Left colon (tissue), 2 donors: Measurements from ENCODE around the gene PLEKHA6. TPM values are rescaled to one million over a fixed set of nuclear protein-coding genes. Genes with fewer than 3 reads are reported as not detected.
A peak's percentile ranks its signal among the peaks of the same experiment; 100 is the strongest.
"Not testable (repeated sequence)": the region's sequence is repeated elsewhere in the genome, so short reads cannot be mapped to it uniquely, and the experiment has no call there.

Source experiments
- ATAC-seq: fragments of 200-7000 bp; cut with Tn5 transposase; one replicate; pipeline ENCODE4 v1.9.1; 2020; ENCODE audit warnings: mild to moderate bottlenecking, moderate library complexity
- DNase-seq, 2 donors: peaks; one replicate each; pipeline ENCODE4 v3.0.0-alpha.2; 2020
- intact Hi-C, 2 donors: fragments of 100-400 bp; cut with DNase I in 1 of 2; cut with micrococcal nuclease in 1 of 2; formaldehyde crosslinking; loops; one replicate each; pipeline versions ENCODE4 v1.11.2 to v1.14.0; 2022; cut with DNase I, micrococcal nuclease
- total RNA-seq, 2 donors: library from RNA; stranded (reverse); fragmentation: NEBNext Ultra II Directional; extraction: Animal tissue kit (Norgen Biotek cat#: 25700); gene quantifications; one replicate each; pipeline ENCODE4 v1.2.1, GENCODE V29; 2021
- donor health status: DM: no; HTN: no; CAD: no.
- donor health status: DM: yes; HTN: yes; CAD: no.

Gene PLEKHA6
- total RNA-seq, 2 donors from 2014 or later, result 110 to 131 TPM

- DNase-seq (no peak), ATAC-seq (no peak)
- intact Hi-C loops, result no loop called here
Measured at GRCh38 chr1:204343247-204343646, 16.5 kb downstream of the PLEKHA6 start.

GRCh38 chr1:204342310-204342709, 17.4 kb downstream of the PLEKHA6 start:
- DNase-seq, result no peak
- intact Hi-C loops, result no loop called here
- no peak for ATAC-seq

DNA sequence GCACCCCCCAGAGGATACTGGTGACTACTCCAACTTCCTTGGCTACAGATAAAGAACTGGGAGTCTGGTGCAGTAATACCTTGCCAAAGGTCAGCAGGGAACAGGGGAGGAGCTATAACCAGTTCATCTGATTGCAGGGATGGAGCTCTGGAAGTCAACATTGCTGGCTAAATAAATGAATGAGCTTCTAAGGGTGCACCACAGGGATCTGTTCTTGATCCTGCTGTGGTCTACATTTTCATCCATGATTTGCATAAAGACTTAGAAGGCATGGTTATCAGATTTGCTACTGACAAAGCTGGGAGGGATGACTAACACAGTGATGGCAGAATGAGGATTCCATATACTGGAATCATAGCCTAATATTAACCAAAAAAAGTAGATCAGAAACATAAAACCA, 18.3 kb downstream of the PLEKHA6 start:
- intact Hi-C loops, result no loop called here
- peak in 1 of 2 donors; percentile 64 for DNase-seq
- peak; percentile 71 for ATAC-seq

DNA sequence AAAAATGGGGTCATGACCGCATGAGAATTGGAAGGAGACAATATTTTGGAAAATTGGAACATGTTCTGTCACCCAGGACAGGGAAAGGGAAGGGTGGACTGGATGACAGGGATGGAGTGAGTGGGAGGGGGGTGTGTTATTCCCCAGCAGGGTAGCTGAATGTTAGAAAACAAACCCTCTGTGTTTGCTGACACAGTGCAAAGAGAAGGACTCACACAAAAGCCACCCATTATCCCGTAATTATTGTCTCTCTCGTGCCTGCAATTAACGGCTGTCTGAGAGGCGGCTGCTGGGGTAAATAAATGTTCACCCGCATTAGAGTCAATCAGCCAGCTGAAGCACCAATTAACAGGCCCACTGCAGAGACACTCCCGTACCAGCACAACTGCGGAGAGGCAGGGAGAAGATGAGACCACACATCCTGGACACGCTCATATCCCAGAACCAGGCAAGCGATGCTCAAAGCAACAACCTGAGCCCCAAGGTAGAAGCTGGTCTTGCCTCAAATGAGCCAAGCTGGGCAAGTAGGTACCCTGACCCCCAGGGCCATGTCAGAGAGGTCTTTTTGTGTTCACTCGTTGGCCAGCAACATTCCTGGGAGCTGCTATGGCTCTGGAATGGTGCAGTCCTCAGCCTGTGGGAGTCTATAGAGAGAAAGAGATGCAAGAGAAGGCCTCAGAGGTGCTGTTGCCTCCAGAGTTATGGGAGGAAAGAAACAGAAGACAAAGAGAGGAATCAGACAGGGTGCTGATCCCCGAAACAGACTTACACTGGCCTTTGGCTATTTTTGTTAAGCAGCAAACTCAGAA, 19.4 kb downstream of the PLEKHA6 start:
- DNase-seq, result no peak
- ATAC-seq, result peak; percentile 7

DNA sequence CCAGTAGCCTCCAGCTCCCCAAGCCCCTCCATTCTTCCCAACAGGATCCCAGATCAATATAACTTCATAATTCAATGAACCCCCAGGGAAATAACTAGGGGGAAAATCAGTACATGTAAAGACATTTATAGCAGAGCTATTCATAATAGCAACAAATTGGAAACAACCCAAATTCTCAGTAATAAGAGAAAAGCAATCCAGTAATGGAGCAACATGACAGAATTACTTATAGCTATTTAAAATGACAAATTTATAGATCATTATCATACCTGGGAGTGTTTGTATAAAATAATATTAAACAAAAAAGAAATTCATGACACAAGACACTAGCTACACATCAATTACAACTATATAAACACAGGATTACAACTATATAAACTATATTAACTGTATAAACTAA, 20.2 kb downstream of the PLEKHA6 start:
- intact Hi-C loops, result no loop called here
- ATAC-seq (no peak), DNase-seq (no peak)

More for the DNA sequence above, 19.4 kb downstream of the PLEKHA6 start:
- intact Hi-C loops, result no loop called here

DNA sequence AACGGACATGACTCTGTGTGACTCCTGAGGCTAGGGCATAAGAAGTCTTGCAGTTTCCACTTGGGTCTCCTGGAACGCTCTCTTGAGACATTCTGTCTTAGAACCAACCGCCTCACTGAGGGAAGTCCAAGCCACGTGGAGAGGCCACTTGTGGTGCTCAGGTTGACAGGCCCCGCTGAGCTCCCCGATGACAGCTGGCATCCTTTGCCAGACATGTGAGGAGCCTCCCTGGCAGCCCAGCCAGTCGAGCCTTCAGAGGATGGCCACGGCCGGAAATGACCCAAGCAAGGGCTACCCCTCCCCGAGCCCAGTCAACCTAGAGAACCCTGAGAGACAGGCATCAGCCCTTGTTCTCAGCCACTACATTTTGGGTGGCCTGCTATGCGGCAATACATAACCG, 20.7 kb downstream of the PLEKHA6 start:
- ATAC-seq (no peak), DNase-seq (no peak)
- intact Hi-C loops, result no loop called here

DNA sequence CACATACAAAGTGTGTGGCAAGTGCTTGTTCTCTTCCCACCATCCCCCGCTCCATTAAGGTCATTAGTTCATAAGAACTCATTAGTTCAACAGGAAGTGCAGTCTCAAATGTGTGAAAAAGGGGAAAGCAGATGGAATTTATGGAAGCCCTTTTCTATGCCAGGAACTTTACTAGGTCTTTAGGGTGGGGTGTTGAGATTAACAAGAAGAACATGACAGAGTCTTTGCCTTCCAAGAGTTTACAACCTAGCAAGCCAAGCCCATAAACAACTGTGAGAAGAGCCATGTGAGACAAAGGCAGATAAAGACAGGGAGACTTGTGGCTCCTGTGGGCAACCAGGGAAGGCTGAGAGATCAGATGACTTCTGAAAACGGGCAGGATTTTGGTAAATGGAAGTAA, 21.4 kb downstream of the PLEKHA6 start:
- no peak for DNase-seq
- peak; percentile 77 for ATAC-seq
- intact Hi-C loops, result no loop called here

DNA sequence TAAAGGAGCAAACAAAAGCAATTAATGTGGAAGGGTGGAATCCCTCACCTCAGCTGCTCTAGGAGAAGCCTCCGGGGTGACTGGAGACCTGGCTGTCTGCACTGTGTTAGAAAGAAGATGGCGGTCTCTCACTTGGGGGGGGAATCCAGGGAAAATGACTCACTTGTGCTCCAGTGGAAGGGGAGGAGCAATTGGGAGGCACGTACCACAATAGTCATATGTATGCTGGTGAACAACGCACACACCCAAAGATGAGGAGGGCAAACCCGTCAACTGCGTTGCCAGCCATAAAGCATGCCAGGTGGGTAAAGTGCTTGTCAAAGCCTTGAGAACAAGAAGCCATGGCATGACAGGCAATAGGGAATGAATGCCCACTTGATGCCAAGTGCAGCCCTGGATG, 22.1 kb downstream of the PLEKHA6 start:
- intact Hi-C loops, result no loop called here
- DNase-seq, result peak; percentile 34 to 68
- peak; percentile 59 for ATAC-seq

GRCh38 chr1:204337036-204337429, 22.7 kb downstream of the PLEKHA6 start:
- DNase-seq (no peak), ATAC-seq (no peak)
- intact Hi-C loops, result no loop called here

- ATAC-seq, result no peak
- no peak for DNase-seq
- intact Hi-C loops, result no loop called here
Measured at GRCh38 chr1:204336421-204337035, 23.2 kb downstream of the PLEKHA6 start.

- intact Hi-C loops, result no loop called here
- ATAC-seq (no peak), DNase-seq (no peak)
Measured at GRCh38 chr1:204335533-204335932, 24.2 kb downstream of the PLEKHA6 start.

GRCh38 chr1:204335085-204335484, 24.6 kb downstream of the PLEKHA6 start:
- DNase-seq, result no peak
- no peak for ATAC-seq
- intact Hi-C loops, result no loop called here

DNA sequence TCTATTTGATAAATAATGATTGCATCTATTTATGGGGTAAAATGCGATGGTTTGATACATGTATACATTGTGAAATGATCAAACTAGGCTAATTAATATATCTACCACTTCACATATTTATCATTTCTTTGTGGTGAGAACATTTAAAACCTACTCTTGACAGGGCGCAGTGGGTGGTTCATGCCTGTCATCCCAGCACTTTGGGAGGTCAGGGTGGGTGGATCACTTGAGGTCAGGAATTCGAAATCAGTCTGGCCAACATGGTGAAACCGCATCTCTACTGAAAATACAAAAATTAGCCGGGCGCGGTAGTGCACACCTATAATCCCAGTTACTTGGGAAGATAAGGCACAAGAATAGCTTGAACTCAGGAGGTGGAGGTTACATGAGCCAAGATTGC, 25.3 kb downstream of the PLEKHA6 start:
- intact Hi-C loops, result no loop called here
- no peak for DNase-seq
- ATAC-seq, result no peak

DNA sequence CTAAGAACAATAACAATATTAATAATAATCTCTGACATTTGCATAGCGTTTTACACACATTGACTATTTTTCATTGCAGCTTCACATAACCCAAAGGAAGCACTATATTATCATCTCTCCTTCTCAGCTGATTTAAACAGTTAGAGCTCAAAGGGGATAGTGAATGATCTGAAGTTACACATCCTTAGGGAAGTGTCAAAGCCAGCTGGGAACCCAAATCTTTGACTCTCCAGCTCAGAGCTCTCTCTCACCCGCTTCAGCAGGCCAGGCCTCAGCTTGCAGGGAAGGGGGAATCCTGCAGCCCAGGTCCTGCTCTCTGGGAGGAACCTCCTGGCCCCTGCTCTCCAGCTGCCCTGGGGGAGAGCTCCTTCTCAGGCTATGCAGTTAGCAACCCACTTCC, 26.3 kb downstream of the PLEKHA6 start:
- no peak for DNase-seq
- ATAC-seq, result no peak
- intact Hi-C loops, result no loop called here

DNA sequence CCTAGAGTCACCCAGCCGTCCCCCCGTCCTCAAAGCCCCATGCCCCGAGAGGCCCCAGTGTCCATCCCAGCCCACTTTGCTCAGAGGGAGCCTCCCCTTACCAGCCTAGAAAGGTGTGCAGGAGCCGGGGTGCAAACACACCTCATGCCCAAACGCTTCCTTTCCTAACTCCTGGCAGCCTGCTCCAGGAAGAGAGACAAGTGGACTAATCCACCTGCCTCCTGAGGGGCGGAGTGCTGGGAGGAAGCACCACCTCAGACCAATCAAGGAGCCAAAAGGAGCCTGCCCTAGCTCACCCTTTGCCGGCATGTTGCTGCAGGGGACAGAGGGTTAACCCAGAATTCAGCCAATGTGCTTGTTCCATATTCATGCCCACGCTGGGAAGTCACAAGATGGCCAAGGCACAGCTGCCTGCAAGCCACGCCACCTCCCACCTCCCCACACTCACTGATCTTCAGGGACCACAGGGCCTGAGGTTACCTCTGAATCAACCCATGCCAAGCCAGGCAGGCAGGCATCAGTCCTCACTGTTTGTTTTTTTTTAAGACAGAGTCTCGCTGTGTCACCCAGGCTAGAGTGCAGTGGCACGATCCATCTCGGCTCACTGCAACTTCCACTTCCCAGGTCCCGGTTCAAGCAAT, 27.8 kb downstream of the PLEKHA6 start:
- intact Hi-C loops, result no loop called here
- ATAC-seq, result peak; percentile 82
- DNase-seq, result peak; percentile 78 to 90

GRCh38 chr1:204331275-204331674, 28.5 kb downstream of the PLEKHA6 start:
- peak; percentile 85 for ATAC-seq
- DNase-seq, result peak; percentile 84 to 93
- intact Hi-C loops, result no loop called here

DNA sequence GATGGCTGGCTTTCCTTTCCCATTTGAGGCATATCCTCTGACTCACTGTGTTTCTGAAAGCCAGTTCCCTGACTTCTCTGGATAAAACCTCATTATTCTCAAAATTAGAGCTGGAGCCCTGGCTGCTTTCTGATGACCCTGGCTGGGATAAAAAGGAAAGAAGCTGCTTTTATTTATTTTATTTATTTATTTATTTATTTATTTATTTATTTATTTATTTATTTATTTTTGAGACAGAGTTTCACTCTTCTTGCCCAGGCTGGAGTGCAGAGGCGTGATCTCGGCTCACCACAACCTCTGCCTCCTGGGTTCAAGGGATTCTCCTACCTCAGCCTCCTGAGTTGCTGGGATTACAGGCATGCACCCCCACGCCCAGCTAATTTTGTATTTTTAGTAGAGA, 31.9 kb downstream of the PLEKHA6 start:
- intact Hi-C loops, DNase-seq, ATAC-seq: not testable (repeated sequence)

DNA sequence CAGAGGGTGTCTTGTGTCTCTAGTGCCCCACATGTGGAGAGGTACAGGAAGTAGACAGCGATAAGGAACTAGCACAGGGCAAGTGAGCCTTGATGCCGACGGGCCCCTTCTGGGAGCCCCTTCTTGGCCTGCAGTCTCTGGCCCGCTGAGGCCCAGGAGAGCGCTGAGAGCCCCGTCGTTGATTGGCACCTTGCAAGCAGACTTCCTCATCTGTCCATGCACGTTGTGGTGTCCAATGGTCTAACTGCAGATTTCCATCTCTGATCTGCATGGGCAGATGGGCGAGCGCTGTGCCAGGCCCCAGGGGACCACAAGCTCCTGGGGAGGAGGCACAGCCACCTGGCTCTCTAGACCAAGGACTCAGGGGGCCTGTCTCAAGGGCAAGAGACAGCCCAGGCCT, 32.4 kb downstream of the PLEKHA6 start:
- ATAC-seq (no peak), DNase-seq (no peak)
- intact Hi-C loops, result no loop called here

DNA sequence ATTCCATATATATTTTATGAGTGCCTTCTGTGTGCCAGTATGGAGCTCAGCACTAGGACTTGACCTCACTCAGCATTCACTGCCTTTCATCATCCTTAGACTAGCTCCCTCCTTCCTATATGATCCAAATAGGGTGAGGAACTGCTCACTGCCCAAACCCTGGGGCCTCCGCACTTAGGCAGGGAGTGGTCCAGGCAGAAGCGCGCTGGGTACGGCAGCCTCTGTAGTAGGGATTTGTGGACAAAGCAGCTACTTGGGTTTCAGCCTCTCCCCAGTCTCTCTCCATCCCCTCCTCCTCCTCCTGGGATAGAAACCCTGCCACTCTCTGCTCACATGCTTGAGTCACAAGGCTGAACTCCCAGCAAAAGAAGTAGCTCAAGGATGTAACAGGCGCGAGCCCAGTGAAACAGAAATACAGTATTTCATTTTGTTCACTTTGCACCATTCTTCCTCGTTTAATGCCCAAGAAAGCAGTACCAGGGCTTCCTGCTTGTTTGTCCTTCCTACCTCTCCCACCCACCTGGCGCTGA, 32.9 kb downstream of the PLEKHA6 start:
- intact Hi-C loops, result no loop called here
- DNase-seq, result no peak
- ATAC-seq, result no peak

GRCh38 chr1:204325944-204326343, 33.8 kb downstream of the PLEKHA6 start:
- ATAC-seq (no peak), DNase-seq (no peak)
- intact Hi-C loops, result no loop called here
